A172 (cell line): ENCODE measurements around the gene STPG4. TPM values are rescaled to one million over a fixed set of nuclear protein-coding genes. Genes with fewer than 3 reads are reported as not detected.
"Not testable (repeated sequence)": the region's sequence is repeated elsewhere in the genome, so short reads cannot be mapped to it uniquely, and the experiment has no call there.

Experiments
- DNase-seq: peaks from one replicate; pipeline ENCODE4 v3.0.0-alpha.2; 2015; ENCODE audit warnings: low spot score
- total RNA-seq: library from RNA; depleted of rRNA; stranded (reverse); fragments of >200 nt; shearing (Covaris generic); gene quantifications from 2 replicates; pipeline ENCODE4 v1.2.3, GENCODE V29; 2014

STPG4 gene
- total RNA-seq, 1 experiment from 2014 or later = 0.62 TPM

GRCh38 chr2:47127862-47128543 is 27.1 kb downstream of the STPG4 start:
- no peak for DNase-seq

GRCh38 chr2:47126783-47127182 is 28.3 kb downstream of the STPG4 start:
- no peak for DNase-seq

GRCh38 chr2:47124740-47125139 is 30.4 kb downstream of the STPG4 start:
- DNase-seq = not testable (repeated sequence)

- DNase-seq = not testable (repeated sequence)
Observed at GRCh38 chr2:47120424-47120823, 34.7 kb downstream of the STPG4 start.

- DNase-seq = peak; percentile 70
Observed at GRCh38 chr2:47119001-47119400, 36.1 kb downstream of the STPG4 start.

- peak; percentile 24 for DNase-seq
Observed at GRCh38 chr2:47118581-47118980, 36.5 kb downstream of the STPG4 start.

- DNase-seq = peak; percentile 26
Observed at GRCh38 chr2:47112665-47113435, 42.3 kb downstream of the STPG4 start.

GRCh38 chr2:47109680-47110079 is 45.4 kb downstream of the STPG4 start:
- no peak for DNase-seq

- DNase-seq = no peak
Observed at GRCh38 chr2:47109007-47109375, 46.1 kb downstream of the STPG4 start.

- DNase-seq = peak; percentile 76
Observed at GRCh38 chr2:47108267-47109006, 46.7 kb downstream of the STPG4 start.

- not testable (repeated sequence) for DNase-seq
Observed at GRCh38 chr2:47107201-47107600, 47.9 kb downstream of the STPG4 start.

- DNase-seq = not testable (repeated sequence)
Observed at GRCh38 chr2:47106231-47106630, 48.9 kb downstream of the STPG4 start.

GRCh38 chr2:47099712-47100111 is 55.4 kb downstream of the STPG4 start:
- not testable (repeated sequence) for DNase-seq

GRCh38 chr2:47098953-47099352 is 56.2 kb downstream of the STPG4 start:
- DNase-seq = no peak

GRCh38 chr2:47097563-47097962 is 57.5 kb downstream of the STPG4 start:
- DNase-seq = no peak

- DNase-seq = no peak
Observed at GRCh38 chr2:47096451-47096850, 58.7 kb downstream of the STPG4 start.

GRCh38 chr2:47095349-47096020 is 59.6 kb downstream of the STPG4 start:
- DNase-seq = no peak

GRCh38 chr2:47094511-47095142 is 60.5 kb downstream of the STPG4 start:
- DNase-seq = no peak

GRCh38 chr2:47093626-47094025 is 61.5 kb downstream of the STPG4 start:
- DNase-seq = no peak

- DNase-seq = no peak
Observed at GRCh38 chr2:47092465-47092864, 62.6 kb downstream of the STPG4 start.

- DNase-seq = peak; percentile 58
Observed at GRCh38 chr2:47091118-47091517, 64.0 kb downstream of the STPG4 start.

GRCh38 chr2:47089083-47089464 is 66.0 kb downstream of the STPG4 start:
- DNase-seq = peak; percentile 86
